GM12891 (cell line): ENCODE measurements around the gene KAT2B.

ENCODE experiments used
- POLR2A ChIP-seq: IDR thresholded peaks from 2 replicates; pipeline ENCODE4 v1.6.1; 2011; ENCODE audit warnings: low read depth, low read length, control low read depth
- POLR2AphosphoS5 ChIP-seq: IDR thresholded peaks from 2 replicates; pipeline ENCODE4 v1.6.1; 2011; ENCODE audit warnings: low read depth, low read length, control low read depth
- SPI1 ChIP-seq: IDR thresholded peaks from 2 replicates; pipeline ENCODE4 v1.6.1; 2011; ENCODE audit warnings: low read depth, low read length, control low read depth
- TAF1 ChIP-seq: IDR thresholded peaks from 2 replicates; pipeline ENCODE4 v1.6.1; 2011; ENCODE audit warnings: low read depth, low read length, control low read depth

DNA sequence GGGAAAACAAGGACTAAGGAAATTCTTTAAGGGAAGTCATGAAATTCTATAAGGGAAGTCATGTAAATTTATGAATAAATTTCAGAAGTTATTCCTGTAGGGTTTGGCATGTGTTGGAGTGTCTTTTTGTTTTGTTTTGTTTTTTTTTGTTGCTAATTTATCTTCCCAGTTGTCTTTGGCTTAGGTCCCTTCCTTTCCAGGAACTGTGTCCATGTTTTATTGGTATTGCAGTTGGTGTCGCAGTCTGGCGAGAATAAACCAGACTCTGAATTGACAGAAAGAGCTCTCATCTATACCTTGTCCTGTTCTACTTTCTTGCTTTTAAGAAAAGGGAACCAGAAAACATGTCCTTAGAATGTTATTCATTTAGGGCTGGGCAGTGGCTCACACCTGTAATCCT, 88.1 kb downstream of the KAT2B start:
- TF ChIP-seq POLR2A (no peak), POLR2AphosphoS5 (no peak), TAF1 (no peak), SPI1 (no peak)
